Stimulated activated CD8-positive, alpha-beta memory T cell treated with anti-CD3 and anti-CD28 coated beads, Interleukin-2, amount 100 ng/mL, for 1 hour (primary cell): ENCODE results near the gene ATP6V0A1.
"Not testable (repeated sequence)": the region's sequence is repeated elsewhere in the genome, so short reads cannot be mapped to it uniquely, and the experiment has no call there.

Experiments
- DNase-seq, 2 donors: peaks; one replicate each; pipeline ENCODE4 v3.0.0-alpha.2; 2020; ENCODE audit warnings: low read depth in 2 of 2

Gene ATP6V0A1

GRCh38 chr17:42476411-42476810, 17.7 kb downstream of the ATP6V0A1 start:
- DNase-seq, result no peak

GRCh38 chr17:42477173-42477572, 18.5 kb downstream of the ATP6V0A1 start:
- no peak for DNase-seq

GRCh38 chr17:42477824-42478223, 19.1 kb downstream of the ATP6V0A1 start:
- not testable (repeated sequence) for DNase-seq

- peak; percentile 25 to 38 for DNase-seq
Measured at GRCh38 chr17:42484304-42484703, 25.6 kb downstream of the ATP6V0A1 start.

GRCh38 chr17:42485680-42486079, 27.0 kb downstream of the ATP6V0A1 start:
- no peak for DNase-seq

- no peak for DNase-seq
Measured at GRCh38 chr17:42488032-42488431, 29.4 kb downstream of the ATP6V0A1 start.

- no peak for DNase-seq
Measured at GRCh38 chr17:42493319-42493718, 34.6 kb downstream of the ATP6V0A1 start.

GRCh38 chr17:42494673-42495072, 36.0 kb downstream of the ATP6V0A1 start:
- DNase-seq, result no peak

GRCh38 chr17:42498828-42499227, 40.1 kb downstream of the ATP6V0A1 start:
- no peak for DNase-seq

- no peak for DNase-seq
Measured at GRCh38 chr17:42502091-42502490, 43.4 kb downstream of the ATP6V0A1 start.

GRCh38 chr17:42502926-42503325, 44.2 kb downstream of the ATP6V0A1 start:
- no peak for DNase-seq

- no peak for DNase-seq
Measured at GRCh38 chr17:42507671-42508070, 49.0 kb downstream of the ATP6V0A1 start.

GRCh38 chr17:42508426-42509165, 49.9 kb downstream of the ATP6V0A1 start:
- DNase-seq, result no peak

GRCh38 chr17:42509409-42509808, 50.7 kb downstream of the ATP6V0A1 start:
- no peak for DNase-seq

- DNase-seq, result no peak
Measured at GRCh38 chr17:42509841-42510240, 51.2 kb downstream of the ATP6V0A1 start.

GRCh38 chr17:42512246-42512645, 53.6 kb downstream of the ATP6V0A1 start:
- DNase-seq, result no peak

- no peak for DNase-seq
Measured at GRCh38 chr17:42512733-42513251, 54.1 kb downstream of the ATP6V0A1 start.

GRCh38 chr17:42513686-42514085, 55.0 kb downstream of the ATP6V0A1 start:
- DNase-seq, result no peak

GRCh38 chr17:42514279-42514678, 55.6 kb downstream of the ATP6V0A1 start:
- no peak for DNase-seq

- DNase-seq, result no peak
Measured at GRCh38 chr17:42514867-42515266, 56.2 kb downstream of the ATP6V0A1 start.

- peak; percentile 63 to 68 for DNase-seq
Measured at GRCh38 chr17:42517516-42517915, 58.8 kb downstream of the ATP6V0A1 start.

GRCh38 chr17:42518046-42518754, 59.5 kb downstream of the ATP6V0A1 start:
- no peak for DNase-seq
